HEK293T (cell line): ENCODE data around the gene RASGEF1B.

ENCODE experiments used
- CTCF ChIA-PET: fragments of 350-600 bp; formaldehyde crosslinking; extraction: SDS; loops from one replicate; lab custom pipeline; 2021; ENCODE audit warnings: antibody characterized with exemption, inconsistent platforms; lab: Yijun Ruan, JAX
- POLR2A ChIA-PET: fragments of 350-600 bp; formaldehyde crosslinking; extraction: SDS; loops from one replicate; lab custom pipeline; 2020; ENCODE audit warnings: antibody characterized with exemption, inconsistent platforms; lab: Yijun Ruan, JAX
- DNase-seq: peaks from one replicate; pipeline ENCODE4 v3.0.0; 2012; ENCODE audit warnings: mixed read lengths; ENCODE audit errors: extremely low spot score
- ARNT ChIP-seq: fragments of 450-650 bp; IDR thresholded peaks from 2 replicates; pipeline ENCODE4 v1.6.1; 2017; ENCODE audit warnings: mild to moderate bottlenecking
- BHLHE40 ChIP-seq: fragments of 450-650 bp; IDR thresholded peaks from 2 replicates; pipeline ENCODE4 v1.6.1; 2016; ENCODE audit warnings: mild to moderate bottlenecking, moderate library complexity, borderline replicate concordance
- CTBP1 ChIP-seq: fragments of 450-650 bp; IDR thresholded peaks from 2 replicates; pipeline ENCODE4 v1.6.1; 2016; ENCODE audit warnings: borderline replicate concordance
- ELF4 ChIP-seq: fragments of 450-650 bp; IDR thresholded peaks from 2 replicates; pipeline ENCODE4 v1.6.1; 2017; ENCODE audit warnings: antibody characterized with exemption
- FOXA1 ChIP-seq: fragments of 450-650 bp; IDR thresholded peaks from 2 replicates; pipeline ENCODE4 v1.6.1; 2016; ENCODE audit warnings: mild to moderate bottlenecking
- FOXK2 ChIP-seq: fragments of 450-650 bp; IDR thresholded peaks from 2 replicates; pipeline ENCODE4 v1.6.1; 2016; ENCODE audit warnings: mild to moderate bottlenecking
- FOXM1 ChIP-seq: fragments of 450-650 bp; IDR thresholded peaks from 2 replicates; pipeline ENCODE4 v1.6.1; 2017; ENCODE audit warnings: mild to moderate bottlenecking, borderline replicate concordance
- HDGF ChIP-seq: fragments of 450-650 bp; IDR thresholded peaks from 2 replicates; pipeline ENCODE4 v1.6.1; 2017; ENCODE audit warnings: antibody characterized with exemption, borderline replicate concordance
- L3MBTL2 ChIP-seq: fragments of 450-650 bp; conservative IDR thresholded peaks from 2 replicates; pipeline ENCODE4 v1.6.1; 2016; ENCODE audit warnings: mild to moderate bottlenecking
- LEF1 ChIP-seq: fragments of 450-650 bp; IDR thresholded peaks from 2 replicates; pipeline ENCODE4 v1.6.1; 2017; ENCODE audit warnings: mild to moderate bottlenecking, borderline replicate concordance
- NFRKB ChIP-seq: fragments of 450-650 bp; IDR thresholded peaks from 2 replicates; pipeline ENCODE4 v1.6.1; 2016; ENCODE audit warnings: mild to moderate bottlenecking, moderate library complexity
- PKNOX1 ChIP-seq: fragments of 450-650 bp; IDR thresholded peaks from 2 replicates; pipeline ENCODE4 v1.6.1; 2016
- SP1 ChIP-seq: fragments of 450-650 bp; IDR thresholded peaks from 2 replicates; pipeline ENCODE4 v1.6.1; 2017
- SUZ12 ChIP-seq: fragments of 450-650 bp; IDR thresholded peaks from 2 replicates; pipeline ENCODE4 v1.6.1; 2016; ENCODE audit warnings: mild to moderate bottlenecking
- TARDBP ChIP-seq: fragments of 450-650 bp; IDR thresholded peaks from 2 replicates; pipeline ENCODE4 v1.6.1; 2016
- ZNF384 ChIP-seq: fragments of 450-650 bp; IDR thresholded peaks from 2 replicates; pipeline ENCODE4 v1.6.1; 2016

The RASGEF1B gene

GRCh38 chr4:81460834-81461233 lies 10.9 kb downstream of the RASGEF1B start:
- ChIA-PET CTCF (no interaction called here), POLR2A (no interaction called here)
- TF ChIP-seq ARNT = no peak
- no peak for TF ChIP-seq FOXM1
- TF ChIP-seq FOXK2 = no peak
- TF ChIP-seq ZNF384 = no peak
- TF ChIP-seq BHLHE40 = no peak
- TF ChIP-seq LEF1 = no peak
- no peak for TF ChIP-seq SUZ12
- TF ChIP-seq PKNOX1 = no peak
- no peak for TF ChIP-seq L3MBTL2
- TF ChIP-seq SP1 = no peak
- no peak for TF ChIP-seq HDGF
- no peak for TF ChIP-seq FOXA1
- TF ChIP-seq NFRKB = no peak
- DNase-seq = no peak

GRCh38 chr4:81460191-81460701 lies 11.5 kb downstream of the RASGEF1B start:
- CTCF ChIA-PET = no interaction called here

GRCh38 chr4:81459228-81459627 lies 12.5 kb downstream of the RASGEF1B start:
- no peak for DNase-seq
- ChIA-PET POLR2A (no interaction called here), CTCF (no interaction called here)
- no peak for TF ChIP-seq ARNT
- no peak for TF ChIP-seq CTBP1
- TF ChIP-seq HDGF = no peak
- TF ChIP-seq FOXA1 = no peak

More at GRCh38 chr4:81460191-81460701, 11.5 kb downstream of the RASGEF1B start:
- TF ChIP-seq HDGF = no peak
- no peak for TF ChIP-seq FOXA1
- no peak for TF ChIP-seq LEF1
- no peak for TF ChIP-seq FOXK2
- TF ChIP-seq ARNT = no peak
- no peak for TF ChIP-seq L3MBTL2
- TF ChIP-seq ZNF384 = no peak
- no peak for TF ChIP-seq TARDBP
- TF ChIP-seq ELF4 = no peak
- TF ChIP-seq SUZ12 = no peak
- TF ChIP-seq NFRKB = no peak
- no peak for TF ChIP-seq PKNOX1
- no peak for TF ChIP-seq FOXM1
- TF ChIP-seq BHLHE40 = no peak
- no peak for TF ChIP-seq CTBP1
- no peak for TF ChIP-seq SP1
- POLR2A ChIA-PET = no interaction called here
- DNase-seq = no peak

GRCh38 chr4:81457921-81458520 lies 13.7 kb downstream of the RASGEF1B start:
- ChIA-PET CTCF (interaction anchor here (0.6 kb wide), 1 partner anchor 9 kb away, joined by 3 read pairs; no protein-coding TSS in a partner anchor), POLR2A (no interaction called here)
- DNase-seq = no peak
- no peak for TF ChIP-seq FOXA1
- TF ChIP-seq FOXK2 = no peak
- no peak for TF ChIP-seq SP1
- no peak for TF ChIP-seq ZNF384
- no peak for TF ChIP-seq ELF4
- no peak for TF ChIP-seq PKNOX1
- TF ChIP-seq FOXM1 = no peak
- TF ChIP-seq SUZ12 = no peak

- POLR2A ChIA-PET = no interaction called here
- no peak for TF ChIP-seq HDGF
- TF ChIP-seq FOXM1 = no peak
- no peak for TF ChIP-seq ZNF384
- TF ChIP-seq ARNT = no peak
- no peak for TF ChIP-seq FOXK2
- TF ChIP-seq SP1 = no peak
- TF ChIP-seq NFRKB = no peak
- TF ChIP-seq BHLHE40 = no peak
- no peak for TF ChIP-seq TARDBP
- no peak for TF ChIP-seq LEF1
- TF ChIP-seq ELF4 = no peak
- no peak for TF ChIP-seq SUZ12
- no peak for TF ChIP-seq PKNOX1
- TF ChIP-seq L3MBTL2 = no peak
- TF ChIP-seq FOXA1 = no peak
- no peak for TF ChIP-seq CTBP1
- CTCF ChIA-PET = no interaction called here
- DNase-seq = no peak
Measured at GRCh38 chr4:81457345-81457744, 14.4 kb downstream of the RASGEF1B start.
